MCF 10A (cell line): ENCODE data around the gene PKN2. TPM values are rescaled to one million over a fixed set of nuclear protein-coding genes. Genes with fewer than 3 reads are reported as not detected.
"Not testable (repeated sequence)": the region's sequence is repeated elsewhere in the genome, so short reads cannot be mapped to it uniquely, and the experiment has no call there.

Experiments
- BruUV-seq: library from RNA; stranded (reverse); fragments of 400-500 nt; replicated peaks from 2 replicates; lab custom pipeline; 2021; lab: Mats Ljungman, UMichigan
- CTCF ChIA-PET: fragments of 300-600 bp; sonication (Branson Sonifier 250); formaldehyde crosslinking; extraction: SDS; loops from one replicate; lab custom pipeline; 2021; ENCODE audit warnings: antibody characterized with exemption, inconsistent platforms; lab: Yijun Ruan, JAX
- POLR2A ChIA-PET: fragments of 300-600, 350-650 bp; sonication (Branson Sonifier 250); formaldehyde crosslinking; extraction: SDS; loops from one replicate; lab custom pipeline; 2020; ENCODE audit warnings: antibody characterized with exemption, inconsistent platforms; lab: Yijun Ruan, JAX
- DNase-seq: peaks from one replicate; pipeline ENCODE4 v3.0.0-alpha.2; 2018; ENCODE audit not compliant: unreplicated experiment
- H3K27ac Mint-ChIP-seq: one replicate; pipeline ENCODE4 v1.8.0; 2022; ENCODE audit warnings: mild to moderate bottlenecking, low read depth, mixed read lengths; ENCODE audit not compliant: unreplicated experiment
- H3K27me3 Mint-ChIP-seq: one replicate; pipeline ENCODE4 v1.8.0; 2022; ENCODE audit warnings: mixed read lengths; ENCODE audit not compliant: insufficient read depth, unreplicated experiment
- H3K36me3 Mint-ChIP-seq: one replicate; pipeline ENCODE4 v1.8.0; 2022; ENCODE audit warnings: mild to moderate bottlenecking, moderate library complexity, mixed read lengths; ENCODE audit not compliant: insufficient read depth, unreplicated experiment
- H3K4me1 Mint-ChIP-seq: one replicate; pipeline ENCODE4 v1.8.0; 2022; ENCODE audit warnings: mixed read lengths; ENCODE audit not compliant: insufficient read depth, unreplicated experiment
- H3K4me3 Mint-ChIP-seq: one replicate; pipeline ENCODE4 v1.8.0; 2022; ENCODE audit warnings: mild to moderate bottlenecking, moderate library complexity, mixed read lengths; ENCODE audit not compliant: unreplicated experiment
- H3K9me3 Mint-ChIP-seq: one replicate; pipeline ENCODE4 v1.8.0; 2022; ENCODE audit warnings: mixed read lengths; ENCODE audit not compliant: unreplicated experiment
- CTCF ChIP-seq: fragments of 200-600 bp; IDR thresholded peaks from one replicate; pipeline ENCODE4 v1.8.0; 2022; ENCODE audit warnings: antibody characterized with exemption, mild to moderate bottlenecking; ENCODE audit not compliant: unreplicated experiment
- intact Hi-C: fragments of 100-400 bp; cut with micrococcal nuclease; formaldehyde crosslinking; loops from 2 replicates; pipeline ENCODE4 v1.14.1; 2022
- total RNA-seq: library from RNA; stranded (reverse); gene quantifications from 2 replicates; pipeline ENCODE4 v1.2.3, GENCODE V29; 2022

The PKN2 gene
- total RNA-seq, 1 experiment from 2014 or later = 40.2 TPM

GRCh38 chr1:88851303-88852063 is 167.4 kb downstream of the PKN2 start:
- H3K27me3 Mint-ChIP-seq = no peaks in the 10 kb centered on the region
- intact Hi-C loops = no loop called here
- DNase-seq = no peak
- H3K36me3 Mint-ChIP-seq = peaks cover 58% of the 10 kb centered on the region
- ChIA-PET CTCF (interaction anchor here (0.8 to 1.2 kb wide), 4 partner anchors 21 to 1767 kb away, joined by 3 to 9 read pairs (median 4); no protein-coding TSS in a partner anchor), POLR2A (interaction anchor here (0.5 to 1.4 kb wide), 2 partner anchors 9 to 170 kb away, joined by 3 to 5 read pairs; no protein-coding TSS in a partner anchor)
- BruUV-seq = no TSS peak
- H3K9me3 Mint-ChIP-seq = no peaks in the 10 kb centered on the region
- no peak overlapping the region for H3K4me3 Mint-ChIP-seq
- peaks cover 4% of the 10 kb centered on the region for H3K4me1 Mint-ChIP-seq
- H3K27ac Mint-ChIP-seq = no peak overlapping the region
- no peak for TF ChIP-seq CTCF

GRCh38 chr1:88867743-88868521 is 183.9 kb downstream of the PKN2 start:
- ChIA-PET CTCF (interaction anchor here (2.2 kb wide), 1 partner anchor 9 kb away, joined by 11 read pairs; no protein-coding TSS in a partner anchor), POLR2A (interaction anchor here (0.7 to 0.8 kb wide), 2 partner anchors 11 to 14 kb away, joined by 3 read pairs; no protein-coding TSS in a partner anchor)
- TF ChIP-seq CTCF = no peak
- no peak overlapping the region for H3K4me3 Mint-ChIP-seq
- H3K27ac Mint-ChIP-seq = no peak overlapping the region
- no TSS peak for BruUV-seq
- no peaks in the 10 kb centered on the region for H3K9me3 Mint-ChIP-seq
- no peaks in the 10 kb centered on the region for H3K4me1 Mint-ChIP-seq
- no peaks in the 10 kb centered on the region for H3K27me3 Mint-ChIP-seq
- DNase-seq = no peak
- intact Hi-C loops = no loop called here
- peaks cover 25% of the 10 kb centered on the region for H3K36me3 Mint-ChIP-seq

- H3K4me1 Mint-ChIP-seq, H3K27ac Mint-ChIP-seq, BruUV-seq, DNase-seq, H3K4me3 Mint-ChIP-seq, intact Hi-C loops, H3K27me3 Mint-ChIP-seq, POLR2A ChIA-PET, H3K9me3 Mint-ChIP-seq: not testable (repeated sequence)
- peaks cover 23% of the 10 kb centered on the region for H3K36me3 Mint-ChIP-seq
- CTCF ChIA-PET = interaction anchor here (0.6 to 0.9 kb wide), 2 partner anchors 9 to 37 kb away, joined by 3 to 4 read pairs; no protein-coding TSS in a partner anchor
Measured at GRCh38 chr1:88869644-88870043, 185.6 kb downstream of the PKN2 start.

- Mint-ChIP-seq H3K4me1 (peaks cover 10% of the 10 kb centered on the region), H3K27ac (no peak overlapping the region), H3K36me3 (peaks cover 40% of the 10 kb centered on the region), H3K4me3 (no peak overlapping the region), H3K9me3 (no peaks in the 10 kb centered on the region), H3K27me3 (no peaks in the 10 kb centered on the region)
- CTCF ChIA-PET = interaction anchor here (1.1 kb wide), 1 partner anchor 218 kb away, joined by 3 read pairs; no protein-coding TSS in a partner anchor
- no peak for DNase-seq
- intact Hi-C loops = no loop called here
- POLR2A ChIA-PET = interaction anchor here (0.8 kb wide), 1 partner anchor 15 kb away, joined by 3 read pairs; no protein-coding TSS in a partner anchor
- no TSS peak for BruUV-seq
- TF ChIP-seq CTCF = no peak
Measured at GRCh38 chr1:88873737-88874349, 189.8 kb downstream of the PKN2 start.
